GM12878 (cell line): ENCODE data around the gene NUPR1. TPM values are rescaled to one million over a fixed set of nuclear protein-coding genes. Genes with fewer than 3 reads are reported as not detected.

Experiments used
- ATAC-seq: fragments of 200-7000 bp; cut with Tn5 transposase; 3 replicates; pipeline ENCODE4 v1.9.1; 2020; ENCODE audit warnings: mild to moderate bottlenecking, moderate library complexity
- BruUV-seq: library from RNA; stranded (reverse); fragments of 400-500 nt; replicated peaks from 2 replicates; lab custom pipeline; 2021; lab: Mats Ljungman, UMichigan
- CTCF ChIA-PET: fragments of 300-600 bp; sonication (Branson Sonifier 250); formaldehyde crosslinking; extraction: SDS; loops from one replicate; lab custom pipeline; 2021; ENCODE audit warnings: inconsistent platforms; lab: Yijun Ruan, JAX
- POLR2A ChIA-PET: fragments of 350-600 bp; formaldehyde crosslinking; extraction: SDS; loops from one replicate; lab custom pipeline; 2021; ENCODE audit warnings: inconsistent platforms; lab: Charles Lee
- RAD21 ChIA-PET: fragments of 300-600 bp; sonication (Branson Sonifier 250); formaldehyde crosslinking; loops from one replicate; lab custom pipeline; 2023; ENCODE audit warnings: antibody characterized with exemption; ENCODE audit not compliant: unreplicated experiment; lab: Charles Lee
- SMC1A ChIA-PET: fragments of 300-600 bp; sonication (Branson Sonifier 250); formaldehyde crosslinking; loops from one replicate; lab custom pipeline; 2023; ENCODE audit not compliant: unreplicated experiment, uncharacterized antibody; lab: Charles Lee
- DNase-seq: peaks from one replicate; pipeline ENCODE4 v3.0.0-alpha.2; 2011; ENCODE audit warnings: low read depth, low spot score
- FAIRE-seq: peaks from 3 replicates; lab custom pipeline; 2011; peaks lifted over from hg19 to GRCh38; lab: Jason Lieb, UNC
- H2AFZ ChIP-seq: 2 replicates; pipeline ENCODE4 v1.6.0; 2011; ENCODE audit warnings: low read depth, low read length, control low read depth; ENCODE audit not compliant: control insufficient read depth
- H3K27ac ChIP-seq: 2 replicates; pipeline ENCODE4 v1.5.1; 2011; ENCODE audit warnings: control low read depth; ENCODE audit not compliant: control insufficient read depth, insufficient read depth
- H3K27me3 ChIP-seq, 2 experiments: replicated peaks in 1 of 2; 2 replicates each; pipeline versions ENCODE4 v1.6.0 to v1.6.1; 2011; ENCODE audit warnings: low read length in 1 of 2; ENCODE audit not compliant: control insufficient read depth in 2 of 2, insufficient read depth in 2 of 2
- H3K36me3 ChIP-seq, 2 experiments: 2 replicates each; pipeline ENCODE4 v1.5.1; 2011; ENCODE audit warnings: low read length in 1 of 2; ENCODE audit not compliant: control insufficient read depth in 2 of 2, insufficient read depth in 2 of 2
- H3K4me1 ChIP-seq: 2 replicates; pipeline ENCODE4 v1.6.1; 2011; ENCODE audit warnings: mild to moderate bottlenecking, low read length, moderate library complexity, mixed read lengths; ENCODE audit not compliant: control insufficient read depth, insufficient read depth
- H3K4me2 ChIP-seq: 2 replicates; pipeline ENCODE4 v1.6.0; 2011; ENCODE audit warnings: control low read depth; ENCODE audit not compliant: control insufficient read depth, insufficient read depth
- H3K4me3 ChIP-seq: fragments of 200-600 bp; sonication (generic); 2 replicates; pipeline ENCODE4 v1.5.1; 2016
- H3K79me2 ChIP-seq: 2 replicates; pipeline ENCODE4 v1.6.0; 2011; ENCODE audit warnings: low read length; ENCODE audit not compliant: control insufficient read depth, insufficient read depth
- H3K9ac ChIP-seq: 2 replicates; pipeline ENCODE4 v1.8.0; 2011; ENCODE audit warnings: low read length, control low read depth, mixed read lengths; ENCODE audit not compliant: control insufficient read depth, insufficient read depth
- H3K9me3 ChIP-seq: replicated peaks from 3 replicates; pipeline ENCODE4 v1.5.1; 2011; ENCODE audit warnings: mild to moderate bottlenecking, low read length; ENCODE audit not compliant: control insufficient read depth, insufficient read depth
- H4K20me1 ChIP-seq: 2 replicates; pipeline ENCODE4 v1.6.0; 2011; ENCODE audit not compliant: control insufficient read depth, insufficient read depth
- ESRRA ChIP-seq: IDR thresholded peaks from 2 replicates; pipeline ENCODE4 v1.6.1; 2012; ENCODE audit warnings: mild to moderate bottlenecking, low read length, improper control_type of control experiment
- JUND ChIP-seq: IDR thresholded peaks from 2 replicates; pipeline ENCODE4 v1.6.1; 2012; ENCODE audit warnings: low read depth, mild to moderate bottlenecking, low read length, improper control_type of control experiment, moderate library complexity
- MEF2B ChIP-seq: fragments of 450-650 bp; IDR thresholded peaks from 2 replicates; pipeline ENCODE4 v1.6.1; 2018; ENCODE audit warnings: mild to moderate bottlenecking, moderate library complexity; ENCODE audit not compliant: partially characterized antibody, poor library complexity, severe bottlenecking
- RUNX3 ChIP-seq: IDR thresholded peaks from 2 replicates; pipeline ENCODE4 v1.6.1; 2012; ENCODE audit warnings: low read length, inconsistent platforms
- whole genome bisulfite sequencing: methylation state at CpG from one replicate; pipeline ENCODE4 v1.1.6; 2016; ENCODE audit warnings: low lambda C conversion rate; ENCODE audit not compliant: insufficient replicate concordance, insufficient coverage; ENCODE audit errors: missing lambda C conversion rate; 5-methylcytosine and 5-hydroxymethylcytosine counted together
- in situ Hi-C: fragments of 300-500 bp; cut with MboI; formaldehyde crosslinking; loops from 9 replicates; pipeline ENCODE4 v1.14.3; 2018; ENCODE audit warnings: mixed read lengths
- intact Hi-C: fragments of 100-400 bp; cut with micrococcal nuclease; formaldehyde crosslinking; loops from one replicate; pipeline ENCODE4 v1.14.2; 2022; ENCODE audit not compliant: unreplicated experiment
- polyA plus RNA-seq, 11 experiments: library from polyadenylated mRNA; depleted of rRNA in 4 of 11; unstranded in 6 of 11; stranded (reverse) in 5 of 11; fragments of >200 nt; fragmentation: Nextera tagmentation in 4 of 11; fragmentation: Illumina TruSeq in 1 of 11; extraction: Ambion mirVana in 4 of 11; extraction: Trizol in 1 of 11; gene quantifications; 1 replicate in 1 of 11; 2 replicates in 10 of 11; pipeline versions ENCODE4 v1.2.1 to v1.2.3, GENCODE V29; 2011 to 2016; ENCODE audit warnings: inconsistent platforms in 2 of 11, missing spikeins in 2 of 11, low read depth in 1 of 11
- total RNA-seq, 4 experiments: library from RNA; depleted of rRNA in 3 of 4; stranded (reverse); fragments of >200 nt in 3 of 4; fragmentation: Illumina TruSeq in 1 of 4; extraction: Trizol in 1 of 4; gene quantifications; 2 replicates each; pipeline versions ENCODE4 v1.2.1 to v1.2.3, GENCODE V29; 2013 to 2021
- TF ChIP-seq, protein P1 (sequence below): fragments of 450-650 bp; IDR thresholded peaks from 2 replicates; pipeline ENCODE4 v1.6.1; 2017; ENCODE audit warnings: mild to moderate bottlenecking, moderate library complexity
- TF ChIP-seq, protein P2 (sequence below): fragments of 450-650 bp; IDR thresholded peaks from 2 replicates; pipeline ENCODE4 v1.6.1; 2017; ENCODE audit warnings: borderline replicate concordance

Gene NUPR1
- total and polyA plus RNA-seq, 10 of the 15 experiments (the other 5 are each of a cell fraction or from before 2014, with no cell fraction given) = 0.04 to 0.78 (median 0.17) TPM; not detected in 2

- TF ChIP-seq, protein P1, sequence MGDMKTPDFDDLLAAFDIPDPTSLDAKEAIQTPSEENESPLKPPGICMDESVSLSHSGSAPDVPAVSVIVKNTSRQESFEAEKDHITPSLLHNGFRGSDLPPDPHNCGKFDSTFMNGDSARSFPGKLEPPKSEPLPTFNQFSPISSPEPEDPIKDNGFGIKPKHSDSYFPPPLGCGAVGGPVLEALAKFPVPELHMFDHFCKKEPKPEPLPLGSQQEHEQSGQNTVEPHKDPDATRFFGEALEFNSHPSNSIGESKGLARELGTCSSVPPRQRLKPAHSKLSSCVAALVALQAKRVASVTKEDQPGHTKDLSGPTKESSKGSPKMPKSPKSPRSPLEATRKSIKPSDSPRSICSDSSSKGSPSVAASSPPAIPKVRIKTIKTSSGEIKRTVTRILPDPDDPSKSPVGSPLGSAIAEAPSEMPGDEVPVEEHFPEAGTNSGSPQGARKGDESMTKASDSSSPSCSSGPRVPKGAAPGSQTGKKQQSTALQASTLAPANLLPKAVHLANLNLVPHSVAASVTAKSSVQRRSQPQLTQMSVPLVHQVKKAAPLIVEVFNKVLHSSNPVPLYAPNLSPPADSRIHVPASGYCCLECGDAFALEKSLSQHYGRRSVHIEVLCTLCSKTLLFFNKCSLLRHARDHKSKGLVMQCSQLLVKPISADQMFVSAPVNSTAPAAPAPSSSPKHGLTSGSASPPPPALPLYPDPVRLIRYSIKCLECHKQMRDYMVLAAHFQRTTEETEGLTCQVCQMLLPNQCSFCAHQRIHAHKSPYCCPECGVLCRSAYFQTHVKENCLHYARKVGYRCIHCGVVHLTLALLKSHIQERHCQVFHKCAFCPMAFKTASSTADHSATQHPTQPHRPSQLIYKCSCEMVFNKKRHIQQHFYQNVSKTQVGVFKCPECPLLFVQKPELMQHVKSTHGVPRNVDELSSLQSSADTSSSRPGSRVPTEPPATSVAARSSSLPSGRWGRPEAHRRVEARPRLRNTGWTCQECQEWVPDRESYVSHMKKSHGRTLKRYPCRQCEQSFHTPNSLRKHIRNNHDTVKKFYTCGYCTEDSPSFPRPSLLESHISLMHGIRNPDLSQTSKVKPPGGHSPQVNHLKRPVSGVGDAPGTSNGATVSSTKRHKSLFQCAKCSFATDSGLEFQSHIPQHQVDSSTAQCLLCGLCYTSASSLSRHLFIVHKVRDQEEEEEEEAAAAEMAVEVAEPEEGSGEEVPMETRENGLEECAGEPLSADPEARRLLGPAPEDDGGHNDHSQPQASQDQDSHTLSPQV = no peak
- TF ChIP-seq ESRRA = no peak
Observed at GRCh38 chr16:28543072-28543471, 4.3 kb upstream of the NUPR1 start (continued).

DNA sequence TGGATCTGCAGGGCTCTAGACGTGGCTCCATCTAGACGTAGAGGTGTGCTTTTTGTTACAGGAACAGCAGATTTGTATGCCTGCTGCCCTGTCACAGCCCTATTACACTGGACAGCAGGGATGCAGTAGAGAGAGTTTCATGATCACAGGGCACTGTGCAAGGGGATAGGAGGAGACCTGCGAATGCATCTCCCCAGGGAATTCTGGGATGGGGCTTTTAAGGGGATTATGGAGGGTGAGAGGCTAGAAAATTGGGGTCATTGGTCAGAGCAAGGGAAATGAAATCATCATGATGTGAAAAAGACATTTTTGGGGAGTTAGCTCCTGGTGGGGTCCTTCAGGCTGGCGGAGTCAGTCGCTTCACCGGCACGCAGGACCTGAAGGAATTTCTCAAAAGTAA, 3.9 kb upstream of the NUPR1 start:
- 66% methylated on average over 7 of the region's 7 CpGs for WGBS
- Histone ChIP-seq H3K9ac (no peak overlapping the region), H3K27me3 (no peaks in the 10 kb centered on the region; a peak in 1 of 4 replicates), H3K36me3 (no peaks in the 10 kb centered on the region), H3K79me2 (no peaks in the 10 kb centered on the region), H3K9me3 (no peaks in the 10 kb centered on the region), H3K4me3 (no peak overlapping the region), H3K4me1 (peaks cover 7% of the 10 kb centered on the region)
- no TSS peak for BruUV-seq
- ChIA-PET SMC1A (interaction anchor here (1.4 kb wide), 1 partner anchor 12 kb away, joined by 3 read pairs; no protein-coding TSS in a partner anchor), RAD21 (no interaction called here), POLR2A (no interaction called here)
- in situ Hi-C loops = no loop called here
- DNase-seq (no peak), FAIRE-seq (no peak)
- TF ChIP-seq RUNX3 = no peak
- peak; percentile 47 for TF ChIP-seq MEF2B
- no peak for TF ChIP-seq JUND
- TF ChIP-seq, protein P2, sequence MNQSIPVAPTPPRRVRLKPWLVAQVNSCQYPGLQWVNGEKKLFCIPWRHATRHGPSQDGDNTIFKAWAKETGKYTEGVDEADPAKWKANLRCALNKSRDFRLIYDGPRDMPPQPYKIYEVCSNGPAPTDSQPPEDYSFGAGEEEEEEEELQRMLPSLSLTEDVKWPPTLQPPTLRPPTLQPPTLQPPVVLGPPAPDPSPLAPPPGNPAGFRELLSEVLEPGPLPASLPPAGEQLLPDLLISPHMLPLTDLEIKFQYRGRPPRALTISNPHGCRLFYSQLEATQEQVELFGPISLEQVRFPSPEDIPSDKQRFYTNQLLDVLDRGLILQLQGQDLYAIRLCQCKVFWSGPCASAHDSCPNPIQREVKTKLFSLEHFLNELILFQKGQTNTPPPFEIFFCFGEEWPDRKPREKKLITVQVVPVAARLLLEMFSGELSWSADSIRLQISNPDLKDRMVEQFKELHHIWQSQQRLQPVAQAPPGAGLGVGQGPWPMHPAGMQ = no peak
- TF ChIP-seq, all 136 proteins: peak for 1
- Histone ChIP-seq H3K4me2 (no peak overlapping the region), H4K20me1 (no peaks in the 10 kb centered on the region), H3K27ac (no peak overlapping the region), H2AFZ (peak overlapping the region; percentile 16; the same call in 1 of the 2 replicates)
- intact Hi-C loops = no loop called here
- no peak for ATAC-seq
- CTCF ChIA-PET = no interaction called here
